Natural killer cell treated with Interleukin-12 subunit alpha and Interleukin-12 subunit beta and Interleukin-15 and Interleukin-18, amount 100 ng/mL, for 72 hours (primary cell): ENCODE data around the gene CYBRD1. TPM values are rescaled to one million over a fixed set of nuclear protein-coding genes. Genes with fewer than 3 reads are reported as not detected.

Experiments used
- ATAC-seq, 2 donors: fragments of 150-1000 bp; cut with Tn5 transposase in 1 of 2; sonication (Bioruptor Pico), chemical (Tn5 transposase) in 1 of 2; 2 replicates each; pipeline ENCODE4 v1.10.0; 2021
- DNase-seq: peaks from one replicate; pipeline ENCODE4 v3.0.0; 2022; ENCODE audit warnings: low spot score
- H3K27ac Mint-ChIP-seq, 2 donors: 1 replicate in 1 of 2; 2 replicates in 1 of 2; pipeline ENCODE4 v1.8.0; 2022; ENCODE audit warnings: mixed read lengths in 2 of 2, mild to moderate bottlenecking in 1 of 2, moderate library complexity in 1 of 2
- H3K27me3 Mint-ChIP-seq, 2 donors: 1 replicate in 1 of 2; 2 replicates in 1 of 2; pipeline ENCODE4 v1.8.0; 2022; ENCODE audit warnings: mixed read lengths in 2 of 2
- H3K36me3 Mint-ChIP-seq: one replicate; pipeline ENCODE4 v1.8.0; 2022; ENCODE audit warnings: mixed read lengths
- H3K4me1 Mint-ChIP-seq, 2 donors: 1 replicate in 1 of 2; 2 replicates in 1 of 2; pipeline ENCODE4 v1.8.0; 2022; ENCODE audit warnings: low read depth in 2 of 2, mixed read lengths in 2 of 2, mild to moderate bottlenecking in 1 of 2
- H3K4me3 Mint-ChIP-seq: one replicate; pipeline ENCODE4 v1.8.0; 2022; ENCODE audit warnings: mixed read lengths
- H3K9me3 Mint-ChIP-seq: 2 replicates; pipeline ENCODE4 v1.8.0; 2022; ENCODE audit warnings: mixed read lengths
- total RNA-seq, 2 donors: library from RNA; stranded (reverse); gene quantifications; one replicate each; pipeline ENCODE4 v1.2.3, GENCODE V29; 2022

The CYBRD1 gene
- 1 to 10 TPM in 1 of 2 donors, under 1 TPM in 1; 0.78 to 5.2 TPM for total RNA-seq

GRCh38 chr2:171522052-171522787 lies at the start of gene CYBRD1:
Gene CYBRD1, plus strand, starts transcription at chr2:171522474. Its CDS starts 72 bp downstream, at chr2:171522546.
- peak; percentile 71 to 72 for ATAC-seq
- peak; percentile 72 for DNase-seq
- peaks cover 0 to 2% of the 10 kb centered on the region in 2 donors for H3K27me3 Mint-ChIP-seq
- H3K27ac Mint-ChIP-seq, result no peak within 1 kb of the TSS
- peaks cover 6 to 13% of the 10 kb centered on the region in 2 donors for H3K4me1 Mint-ChIP-seq
- peak within 1 kb of the TSS; percentile 78 for H3K4me3 Mint-ChIP-seq
- no peaks in the 10 kb centered on the region for H3K36me3 Mint-ChIP-seq
- H3K9me3 Mint-ChIP-seq, result no peaks in the 10 kb centered on the region

GRCh38 chr2:171475979-171476378 lies 46.3 kb upstream of the CYBRD1 start:
- Mint-ChIP-seq H3K4me3 (no peak overlapping the region), H3K9me3 (no peaks in the 10 kb centered on the region), H3K36me3 (peaks cover 26% of the 10 kb centered on the region), H3K27ac (no peak overlapping the region), H3K4me1 (peaks cover 6 to 10% of the 10 kb centered on the region in 2 donors), H3K27me3 (no peaks in the 10 kb centered on the region)
- no peak for ATAC-seq
- no peak for DNase-seq

- Mint-ChIP-seq H3K27me3 (no peaks in the 10 kb centered on the region), H3K9me3 (no peaks in the 10 kb centered on the region), H3K4me1 (peaks cover 30 to 32% of the 10 kb centered on the region in 2 donors), H3K4me3 (no peak overlapping the region), H3K36me3 (peaks cover 19% of the 10 kb centered on the region), H3K27ac (no peak overlapping the region)
- ATAC-seq (no peak), DNase-seq (no peak)
Measured at GRCh38 chr2:171478345-171478744, 43.9 kb upstream of the CYBRD1 start.

- peak in 1 of 2 donors; percentile 54 for ATAC-seq
- Mint-ChIP-seq H3K4me1 (peaks cover 30 to 35% of the 10 kb centered on the region in 2 donors), H3K27me3 (no peaks in the 10 kb centered on the region), H3K27ac (no peak overlapping the region), H3K36me3 (peaks cover 18% of the 10 kb centered on the region), H3K4me3 (no peak overlapping the region), H3K9me3 (no peaks in the 10 kb centered on the region)
- no peak for DNase-seq
Measured at GRCh38 chr2:171479154-171479814, 43.0 kb upstream of the CYBRD1 start.

GRCh38 chr2:171480908-171481307 lies 41.4 kb upstream of the CYBRD1 start:
- no peak for ATAC-seq
- Mint-ChIP-seq H3K27me3 (no peaks in the 10 kb centered on the region), H3K27ac (peak overlapping the region; percentile 49 to 66), H3K36me3 (peaks cover 18% of the 10 kb centered on the region), H3K9me3 (no peaks in the 10 kb centered on the region), H3K4me3 (peak overlapping the region; percentile 42), H3K4me1 (peaks cover 44 to 46% of the 10 kb centered on the region in 2 donors)
- no peak for DNase-seq

- H3K36me3 Mint-ChIP-seq, result peaks cover 18% of the 10 kb centered on the region
- H3K27ac Mint-ChIP-seq, result peak overlapping the region; percentile 5 to 66
Measured at GRCh38 chr2:171482308-171482707, 40.0 kb upstream of the CYBRD1 start.

GRCh38 chr2:171482877-171483276 lies 39.4 kb upstream of the CYBRD1 start:
- H3K36me3 Mint-ChIP-seq, result peaks cover 18% of the 10 kb centered on the region
- H3K4me3 Mint-ChIP-seq, result no peak overlapping the region

More at GRCh38 chr2:171482308-171482707, 40.0 kb upstream of the CYBRD1 start:
- Mint-ChIP-seq H3K4me1 (peaks cover 45 to 46% of the 10 kb centered on the region in 2 donors), H3K27me3 (no peaks in the 10 kb centered on the region), H3K9me3 (no peaks in the 10 kb centered on the region), H3K4me3 (peak overlapping the region; percentile 35)
- no peak for DNase-seq
- no peak for ATAC-seq

GRCh38 chr2:171483793-171484192 lies 38.5 kb upstream of the CYBRD1 start:
- no peaks in the 10 kb centered on the region for H3K9me3 Mint-ChIP-seq
- H3K27me3 Mint-ChIP-seq, result no peaks in the 10 kb centered on the region
- no peak for ATAC-seq
- H3K4me1 Mint-ChIP-seq, result peaks cover 49 to 50% of the 10 kb centered on the region in 2 donors
- H3K4me3 Mint-ChIP-seq, result no peak overlapping the region
- DNase-seq, result no peak
- H3K36me3 Mint-ChIP-seq, result peaks cover 14% of the 10 kb centered on the region
- H3K27ac Mint-ChIP-seq, result no peak overlapping the region

More at GRCh38 chr2:171482877-171483276, 39.4 kb upstream of the CYBRD1 start:
- DNase-seq (no peak), ATAC-seq (no peak)
- peak overlapping the region in 1 of 2 donors; percentile 66 for H3K27ac Mint-ChIP-seq
- peaks cover 45 to 46% of the 10 kb centered on the region in 2 donors for H3K4me1 Mint-ChIP-seq
- no peaks in the 10 kb centered on the region for H3K9me3 Mint-ChIP-seq
- H3K27me3 Mint-ChIP-seq, result no peaks in the 10 kb centered on the region

- H3K9me3 Mint-ChIP-seq, result no peaks in the 10 kb centered on the region
- H3K27me3 Mint-ChIP-seq, result no peaks in the 10 kb centered on the region
- H3K4me3 Mint-ChIP-seq, result peak overlapping the region; percentile 55
- peak overlapping the region; percentile 33 to 59 for H3K27ac Mint-ChIP-seq
- ATAC-seq (peak; percentile 60 to 62), DNase-seq (no peak)
- H3K36me3 Mint-ChIP-seq, result peaks cover 14% of the 10 kb centered on the region
- peaks cover 45 to 51% of the 10 kb centered on the region in 2 donors for H3K4me1 Mint-ChIP-seq
Measured at GRCh38 chr2:171485116-171485515, 37.2 kb upstream of the CYBRD1 start.

GRCh38 chr2:171487201-171487600 lies 35.1 kb upstream of the CYBRD1 start:
- Mint-ChIP-seq H3K4me3 (no peak overlapping the region), H3K27ac (no peak overlapping the region), H3K9me3 (no peaks in the 10 kb centered on the region), H3K27me3 (no peaks in the 10 kb centered on the region), H3K36me3 (peaks cover 10% of the 10 kb centered on the region), H3K4me1 (peaks cover 35 to 37% of the 10 kb centered on the region in 2 donors)
- ATAC-seq, result no peak
- no peak for DNase-seq

GRCh38 chr2:171487803-171488259 lies 34.4 kb upstream of the CYBRD1 start:
- no peak overlapping the region for H3K4me3 Mint-ChIP-seq
- no peaks in the 10 kb centered on the region for H3K9me3 Mint-ChIP-seq
- no peaks in the 10 kb centered on the region for H3K27me3 Mint-ChIP-seq
- H3K36me3 Mint-ChIP-seq, result peaks cover 10% of the 10 kb centered on the region
- no peak for ATAC-seq
- peaks cover 29 to 31% of the 10 kb centered on the region in 2 donors for H3K4me1 Mint-ChIP-seq
- no peak overlapping the region for H3K27ac Mint-ChIP-seq
- no peak for DNase-seq

- DNase-seq (no peak), ATAC-seq (no peak)
- no peaks in the 10 kb centered on the region for H3K27me3 Mint-ChIP-seq
- peaks cover 4% of the 10 kb centered on the region for H3K36me3 Mint-ChIP-seq
- H3K9me3 Mint-ChIP-seq, result no peaks in the 10 kb centered on the region
- H3K4me3 Mint-ChIP-seq, result no peak overlapping the region
- H3K27ac Mint-ChIP-seq, result peak overlapping the region in 1 of 2 donors; percentile 27
- peaks cover 11 to 15% of the 10 kb centered on the region in 2 donors for H3K4me1 Mint-ChIP-seq
Measured at GRCh38 chr2:171490577-171490976, 31.7 kb upstream of the CYBRD1 start.

- peaks cover 10 to 11% of the 10 kb centered on the region in 2 donors for H3K4me1 Mint-ChIP-seq
- no peaks in the 10 kb centered on the region for H3K9me3 Mint-ChIP-seq
- H3K27ac Mint-ChIP-seq, result peak overlapping the region in 1 of 2 donors; percentile 27
- H3K36me3 Mint-ChIP-seq, result peaks cover 4% of the 10 kb centered on the region
- no peaks in the 10 kb centered on the region for H3K27me3 Mint-ChIP-seq
- H3K4me3 Mint-ChIP-seq, result no peak overlapping the region
- DNase-seq (no peak), ATAC-seq (no peak)
Measured at GRCh38 chr2:171491292-171491691, 31.0 kb upstream of the CYBRD1 start.

- ATAC-seq, result no peak
- Mint-ChIP-seq H3K27me3 (no peaks in the 10 kb centered on the region), H3K4me3 (no peak overlapping the region), H3K4me1 (peaks cover 10 to 11% of the 10 kb centered on the region in 2 donors), H3K36me3 (peaks cover 4% of the 10 kb centered on the region), H3K27ac (no peak overlapping the region), H3K9me3 (no peaks in the 10 kb centered on the region)
- no peak for DNase-seq
Measured at GRCh38 chr2:171492664-171493063, 29.6 kb upstream of the CYBRD1 start.
